K562 (cell line): Measurements from ENCODE around the gene VARS1. TPM values are rescaled to one million over a fixed set of nuclear protein-coding genes. Genes with fewer than 3 reads are reported as not detected.

Experiments used
- ATF4 ChIP-seq: fragments of 450-650 bp; formaldehyde crosslinking; IDR thresholded peaks from 2 replicates; pipeline ENCODE4 v1.4.0; 2022; ENCODE audit warnings: mild to moderate bottlenecking, moderate library complexity
- CHCHD3 ChIP-seq: fragments of 250-450 bp; sonication (Bioruptor Pico); IDR thresholded peaks from 2 replicates; pipeline ENCODE4 v2.1.2; 2022; ENCODE audit warnings: mild to moderate bottlenecking
- DDX20 ChIP-seq: fragments of 450-650 bp; IDR thresholded peaks from 2 replicates; pipeline ENCODE4 v1.6.1; 2016; ENCODE audit warnings: missing genetic modification characterization, low read depth, mild to moderate bottlenecking, missing compliant biosample characterization, moderate library complexity
- E2F6 ChIP-seq, 2 experiments: IDR thresholded peaks; 2 replicates each; pipeline ENCODE4 v1.6.1; 2011; ENCODE audit warnings: borderline replicate concordance in 1 of 2, control low read depth in 1 of 2, low read depth in 1 of 2, low read length in 1 of 2, mild to moderate bottlenecking in 1 of 2, mixed read lengths in 1 of 2, moderate library complexity in 1 of 2; ENCODE audit not compliant: insufficient read depth in 1 of 2, insufficient read length in 1 of 2, poor library complexity in 1 of 2, severe bottlenecking in 1 of 2; ENCODE audit errors: extremely low read depth in 1 of 2
- ETV6 ChIP-seq, 3 experiments: fragments of 150-350 bp in 1 of 3; sonication (generic) in 1 of 3; formaldehyde crosslinking in 1 of 3; IDR thresholded peaks; 2 replicates each; pipeline versions ENCODE4 v1.6.1 to v1.8.0; 2014 to 2022; ENCODE audit warnings: borderline replicate concordance in 2 of 3, low read depth in 2 of 3, antibody characterized with exemption in 1 of 3, low read length in 1 of 3, mild to moderate bottlenecking in 1 of 3, missing genetic modification reagents in 1 of 3
- KLF13 ChIP-seq: fragments of 450-650 bp; IDR thresholded peaks from 2 replicates; pipeline ENCODE4 v1.6.1; 2016; ENCODE audit warnings: missing genetic modification characterization, low read depth, mild to moderate bottlenecking, missing compliant biosample characterization, moderate library complexity, borderline replicate concordance
- MAZ ChIP-seq, 2 experiments: fragments of 450-650 bp in 1 of 2; sonication (generic) in 1 of 2; formaldehyde crosslinking; IDR thresholded peaks in 1 of 2; conservative IDR thresholded peaks in 1 of 2; 2 replicates each; pipeline versions ENCODE4 v1.4.0 to v1.5.0; 2020; ENCODE audit warnings: mild to moderate bottlenecking in 1 of 2, missing genetic modification reagents in 1 of 2
- MXI1 ChIP-seq: IDR thresholded peaks from 2 replicates; pipeline ENCODE4 v1.6.1; 2011; ENCODE audit warnings: low read depth, mild to moderate bottlenecking, improper control_type of control experiment, low read length
- NCOA4 ChIP-seq: fragments of 450-650 bp; IDR thresholded peaks from 2 replicates; pipeline ENCODE4 v1.6.1; 2018; ENCODE audit warnings: mild to moderate bottlenecking; ENCODE audit not compliant: partially characterized antibody
- NFE2L1 ChIP-seq: fragments of 450-650 bp; IDR thresholded peaks from 2 replicates; pipeline ENCODE4 v1.6.1; 2016; ENCODE audit warnings: missing genetic modification characterization, low read depth, mild to moderate bottlenecking, missing compliant biosample characterization, moderate library complexity, borderline replicate concordance
- NRF1 ChIP-seq, 2 experiments: fragments of 450-650 bp; IDR thresholded peaks in 1 of 2; conservative IDR thresholded peaks in 1 of 2; 2 replicates each; pipeline ENCODE4 v1.6.1; 2014; ENCODE audit warnings: mild to moderate bottlenecking in 2 of 2
- PCBP2 ChIP-seq: fragments of 200-400 bp; formaldehyde crosslinking; IDR thresholded peaks from 2 replicates; pipeline ENCODE4 v1.6.1; 2018; ENCODE audit warnings: low read length, low read depth, mild to moderate bottlenecking, moderate library complexity; ENCODE audit not compliant: poor library complexity, severe bottlenecking
- PRDM10 ChIP-seq: fragments of 450-650 bp; IDR thresholded peaks from 2 replicates; pipeline ENCODE4 v1.6.1; 2018; ENCODE audit not compliant: partially characterized antibody
- RAD51 ChIP-seq: fragments of 450-650 bp; IDR thresholded peaks from 2 replicates; pipeline ENCODE4 v1.7.1; 2016; ENCODE audit warnings: low read depth, mild to moderate bottlenecking, borderline replicate concordance
- RCOR1 ChIP-seq, 2 experiments: IDR thresholded peaks; 2 replicates each; pipeline ENCODE4 v1.6.1; 2012; ENCODE audit warnings: low read depth in 2 of 2, low read length in 2 of 2, borderline replicate concordance in 1 of 2, improper control_type of control experiment in 1 of 2
- TSC22D4 ChIP-seq: fragments of 450-650 bp; IDR thresholded peaks from 2 replicates; pipeline ENCODE4 v1.6.1; 2016; ENCODE audit warnings: missing genetic modification characterization, missing biosample characterization, control low read depth
- ZNF124 ChIP-seq: sonication (generic); formaldehyde crosslinking; IDR thresholded peaks from 2 replicates; pipeline ENCODE4 v1.8.1; 2022; ENCODE audit warnings: missing genetic modification reagents
- ZNF224 ChIP-seq: sonication (generic); formaldehyde crosslinking; IDR thresholded peaks from 2 replicates; pipeline ENCODE4 v1.8.0; 2022; ENCODE audit warnings: mild to moderate bottlenecking, missing genetic modification reagents
- ZNF449 ChIP-seq: fragments of 250-450 bp; sonication (Bioruptor Pico); IDR thresholded peaks from 2 replicates; pipeline ENCODE4 v1.8.0; 2022; ENCODE audit warnings: moderate library complexity, mild to moderate bottlenecking, inconsistent platforms
- polyA plus RNA-seq, 8 experiments: library from polyadenylated mRNA; depleted of rRNA in 4 of 8; stranded (reverse) in 5 of 8; unstranded in 3 of 8; fragments of >200 nt; fragmentation: Nextera tagmentation in 2 of 8; fragmentation: Illumina TruSeq in 1 of 8; extraction: Ambion mirVana in 2 of 8; extraction: Trizol in 1 of 8; gene quantifications; 2 replicates each; pipeline versions ENCODE4 v1.2.1 to v1.2.3, GENCODE V29; 2011 to 2014; ENCODE audit warnings: inconsistent platforms in 1 of 8, missing spikeins in 1 of 8
- total RNA-seq, 7 experiments: library from RNA; depleted of rRNA in 6 of 7; stranded (reverse); fragments of >200 nt in 6 of 7; fragmentation: Illumina TruSeq in 2 of 7; extraction: Trizol in 2 of 7; gene quantifications; 2 replicates each; pipeline versions ENCODE4 v1.2.1 to v1.2.3, GENCODE V29; 2011 to 2021; ENCODE audit warnings: low replicate concordance in 1 of 7

Gene VARS1
- total and polyA plus RNA-seq, 9 of the 15 experiments (the other 6 are each of a cell fraction or from before 2014, with no cell fraction given): 2.9 to 488 (median 130) TPM

GRCh38 chr6:31826793-31827285 is 31.3 kb upstream of the VARS1 start (continued):
- TF ChIP-seq PCBP2: no peak
- no peak for TF ChIP-seq ZNF224 (CRISPR knock-in tag)
- TF ChIP-seq RCOR1 (IDR thresholded peaks at IDR 0.05; ENCODE audit: borderline replicate concordance in 1 of 2, low read depth in 2 of 2, low read length in 2 of 2): 0 out of 4 replicates have a peak, but pooled peaks have one; percentile 3 to 5
- TF ChIP-seq DDX20: no peak
- TF ChIP-seq MAZ (CRISPR knock-in tag; conservative IDR thresholded peaks at IDR 0.05 in 1 of 2, IDR thresholded peaks at IDR 0.05 in 1 of 2): peak; percentile 28 to 37; a peak in 2 of 4 replicates
- TF ChIP-seq ETV6 (IDR thresholded peaks at IDR 0.05; ENCODE audit: borderline replicate concordance in 1 of 2, low read depth in 2 of 2, low read length in 1 of 2): no peak
- TF ChIP-seq ETV6 (CRISPR knock-in tag; IDR thresholded peaks at IDR 0.05; ENCODE audit: borderline replicate concordance): no peak
- no peak for TF ChIP-seq NCOA4
- peak; percentile 50 for TF ChIP-seq ZNF449
- no peak for TF ChIP-seq NRF1 (conservative IDR thresholded peaks at IDR 0.05 in 1 of 2, IDR thresholded peaks at IDR 0.05 in 1 of 2)
- no peak for TF ChIP-seq CHCHD3 (CRISPR knock-in tag)
- TF ChIP-seq TSC22D4 (tag): no peak
- 0 out of 2 replicates have a peak, but pooled peaks have one; percentile 71 for TF ChIP-seq ATF4 (CRISPR knock-in tag)
- TF ChIP-seq RAD51: no peak
- TF ChIP-seq MXI1: no peak
- no peak for TF ChIP-seq ZNF124 (CRISPR knock-in tag)
- TF ChIP-seq E2F6 (IDR thresholded peaks at IDR 0.05; ENCODE audit: borderline replicate concordance in 1 of 2, extremely low read depth in 1 of 2, insufficient read depth in 1 of 2, insufficient read length in 1 of 2, low read depth in 1 of 2, low read length in 1 of 2, poor library complexity in 1 of 2, severe bottlenecking in 1 of 2): no peak
- TF ChIP-seq NFE2L1 (tag): no peak
- TF ChIP-seq KLF13 (tag): no peak; the same call in 1 of the 2 replicates
- TF ChIP-seq PRDM10: no peak
